ENCODE results near the gene PYGB.
A peak's percentile ranks its signal among the peaks of the same experiment; 100 is the strongest.

PYGB gene

DNA sequence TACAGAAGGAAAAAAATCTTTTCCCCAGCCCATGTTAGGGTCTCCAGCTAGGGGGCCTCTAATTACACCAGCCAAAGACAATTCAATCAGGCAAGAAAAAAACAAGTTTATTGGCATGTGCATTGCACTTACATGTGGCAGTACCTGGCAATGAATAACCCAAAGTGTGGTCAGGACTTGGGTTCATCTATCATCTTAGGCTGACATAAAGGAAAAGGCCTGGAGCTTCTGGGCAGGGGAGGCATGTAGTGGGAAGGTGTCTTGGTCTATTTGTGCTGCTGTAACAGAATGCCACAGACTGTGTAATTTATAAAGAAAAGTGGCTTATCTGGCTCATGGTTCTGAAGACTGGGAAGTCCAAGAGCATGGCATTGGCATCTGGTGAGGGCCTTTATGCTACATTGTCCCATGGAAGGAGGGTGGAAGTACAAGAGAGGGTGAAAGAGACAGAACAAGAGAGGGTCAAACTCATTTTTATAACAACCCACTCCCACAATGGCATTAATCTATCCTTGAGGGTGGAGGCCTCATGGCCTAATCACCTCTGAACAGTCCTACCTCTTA is 4.4 kb upstream of the PYGB start:
- no peak for DNase-seq (ENCODE audit: extremely low read depth, low read depth)
- TF ChIP-seq, protein P1, sequence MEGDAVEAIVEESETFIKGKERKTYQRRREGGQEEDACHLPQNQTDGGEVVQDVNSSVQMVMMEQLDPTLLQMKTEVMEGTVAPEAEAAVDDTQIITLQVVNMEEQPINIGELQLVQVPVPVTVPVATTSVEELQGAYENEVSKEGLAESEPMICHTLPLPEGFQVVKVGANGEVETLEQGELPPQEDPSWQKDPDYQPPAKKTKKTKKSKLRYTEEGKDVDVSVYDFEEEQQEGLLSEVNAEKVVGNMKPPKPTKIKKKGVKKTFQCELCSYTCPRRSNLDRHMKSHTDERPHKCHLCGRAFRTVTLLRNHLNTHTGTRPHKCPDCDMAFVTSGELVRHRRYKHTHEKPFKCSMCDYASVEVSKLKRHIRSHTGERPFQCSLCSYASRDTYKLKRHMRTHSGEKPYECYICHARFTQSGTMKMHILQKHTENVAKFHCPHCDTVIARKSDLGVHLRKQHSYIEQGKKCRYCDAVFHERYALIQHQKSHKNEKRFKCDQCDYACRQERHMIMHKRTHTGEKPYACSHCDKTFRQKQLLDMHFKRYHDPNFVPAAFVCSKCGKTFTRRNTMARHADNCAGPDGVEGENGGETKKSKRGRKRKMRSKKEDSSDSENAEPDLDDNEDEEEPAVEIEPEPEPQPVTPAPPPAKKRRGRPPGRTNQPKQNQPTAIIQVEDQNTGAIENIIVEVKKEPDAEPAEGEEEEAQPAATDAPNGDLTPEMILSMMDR (IDR thresholded peaks at IDR 0.05; ENCODE audit: low read depth, low read length), result no peak

DNA sequence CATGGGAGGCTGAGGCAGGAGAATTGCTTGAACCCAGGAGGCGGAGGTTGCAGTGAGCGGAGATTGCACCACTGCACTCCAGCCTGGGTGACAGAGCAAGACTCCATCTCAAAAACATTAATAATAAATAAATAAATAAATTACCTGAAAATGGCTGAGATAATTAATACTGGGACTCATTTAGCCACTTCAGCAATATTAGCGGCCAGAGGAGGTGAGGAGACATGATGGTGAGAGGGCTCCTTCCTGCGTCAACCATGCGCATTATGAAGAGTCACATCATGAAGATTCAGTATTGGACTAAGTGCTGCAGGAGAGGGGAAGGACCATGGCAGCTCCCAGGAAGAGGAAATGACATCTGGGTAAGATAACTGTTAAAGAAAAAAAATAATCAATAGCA is 2.9 kb upstream of the PYGB start:
- DNase-seq (ENCODE audit: extremely low read depth, low read depth), result no peak
- TF ChIP-seq, protein P1 (IDR thresholded peaks at IDR 0.05; ENCODE audit: low read depth, low read length), result no peak

DNA sequence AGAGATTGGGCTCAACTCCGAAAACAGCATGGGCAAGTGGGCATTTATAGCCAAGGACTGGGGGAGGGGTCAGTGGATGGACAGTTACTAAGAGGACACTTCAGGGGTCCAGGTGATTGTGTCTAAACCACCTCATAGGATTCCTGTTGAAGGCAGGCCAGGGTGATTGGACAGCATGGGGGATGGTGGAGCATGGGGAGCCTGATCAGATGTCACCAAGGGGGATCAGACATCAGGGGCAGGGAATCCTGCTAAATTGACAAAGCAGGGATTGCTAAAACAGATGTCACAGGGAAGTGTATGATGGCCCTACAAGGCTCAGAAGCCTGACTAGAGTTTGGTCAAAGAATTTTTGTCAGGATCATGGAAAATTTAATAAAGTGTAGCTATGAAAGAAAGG is 2.4 kb upstream of the PYGB start:
- DNase-seq (ENCODE audit: extremely low read depth, low read depth), result no peak
- TF ChIP-seq, protein P1 (IDR thresholded peaks at IDR 0.05; ENCODE audit: low read depth, low read length), result no peak

DNA sequence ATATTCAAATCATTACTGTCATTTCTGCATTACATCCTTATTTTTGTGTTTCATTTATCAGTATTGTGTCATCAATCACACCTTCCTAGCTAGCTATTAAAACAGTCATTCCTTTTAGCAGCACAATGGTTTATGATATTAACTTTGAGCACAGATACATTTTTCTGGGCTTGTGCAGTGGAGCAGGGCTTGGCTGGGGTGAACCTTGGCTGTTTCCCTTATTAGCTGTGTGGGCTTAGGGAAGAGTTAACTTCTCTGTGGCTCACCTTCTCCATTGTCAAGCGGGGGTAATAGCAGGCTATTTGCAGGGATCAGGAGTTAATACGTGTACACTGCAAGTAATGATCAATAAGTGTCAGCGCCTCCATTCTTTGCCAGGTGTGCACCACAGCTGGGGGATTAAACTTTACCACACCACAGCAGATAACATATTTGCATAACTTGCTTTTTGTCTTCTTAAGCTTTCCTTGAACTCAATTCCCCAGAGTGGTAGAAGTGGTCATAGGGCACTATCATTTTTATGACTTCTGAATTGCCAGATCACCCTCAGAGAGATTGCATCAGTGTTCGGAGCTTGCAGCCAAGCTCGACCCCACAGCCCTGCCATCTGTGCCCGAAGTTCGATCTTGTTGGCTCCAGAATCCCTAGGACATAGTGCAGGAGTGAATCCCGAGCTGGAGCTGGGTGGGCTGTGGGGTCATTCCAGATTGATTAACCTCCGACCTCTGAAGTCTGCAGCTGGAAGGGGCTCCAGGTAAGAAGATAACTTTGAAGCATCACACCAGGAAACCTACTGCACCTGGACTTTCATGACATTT is 1.5 kb upstream of the PYGB start:
- no peak for DNase-seq (ENCODE audit: extremely low read depth, low read depth)
- TF ChIP-seq, protein P1 (IDR thresholded peaks at IDR 0.05; ENCODE audit: low read depth, low read length), result no peak

DNA sequence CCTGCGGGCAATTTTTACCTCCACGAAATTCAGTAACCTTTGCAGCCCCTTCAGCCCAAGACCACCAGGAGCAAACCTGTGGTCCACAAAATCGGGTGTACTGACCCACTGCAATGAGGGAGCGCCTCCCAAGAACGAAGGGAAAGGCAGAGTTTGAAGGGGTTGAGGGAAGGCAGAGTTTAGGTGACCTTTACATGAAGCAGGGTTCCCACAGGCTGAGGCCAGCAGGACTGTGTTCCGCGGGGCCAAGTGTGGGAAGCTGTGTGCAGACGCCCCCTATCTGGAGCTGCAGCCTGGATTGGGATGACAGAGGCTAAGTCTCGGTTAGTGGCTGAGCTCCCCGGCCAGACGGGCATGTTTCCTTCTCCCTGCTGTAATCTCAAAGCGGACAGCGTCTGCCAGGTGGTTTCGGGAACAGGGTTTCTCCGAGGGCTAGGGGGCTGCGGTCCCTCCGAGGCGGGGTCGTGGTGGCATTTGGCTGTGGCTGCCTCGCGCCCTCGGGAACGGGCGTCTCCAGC is 826 bp upstream of the PYGB start:
- DNase-seq (ENCODE audit: extremely low read depth, low read depth), result no peak
- TF ChIP-seq, protein P1 (IDR thresholded peaks at IDR 0.05; ENCODE audit: low read depth, low read length), result peak; percentile 68

DNA sequence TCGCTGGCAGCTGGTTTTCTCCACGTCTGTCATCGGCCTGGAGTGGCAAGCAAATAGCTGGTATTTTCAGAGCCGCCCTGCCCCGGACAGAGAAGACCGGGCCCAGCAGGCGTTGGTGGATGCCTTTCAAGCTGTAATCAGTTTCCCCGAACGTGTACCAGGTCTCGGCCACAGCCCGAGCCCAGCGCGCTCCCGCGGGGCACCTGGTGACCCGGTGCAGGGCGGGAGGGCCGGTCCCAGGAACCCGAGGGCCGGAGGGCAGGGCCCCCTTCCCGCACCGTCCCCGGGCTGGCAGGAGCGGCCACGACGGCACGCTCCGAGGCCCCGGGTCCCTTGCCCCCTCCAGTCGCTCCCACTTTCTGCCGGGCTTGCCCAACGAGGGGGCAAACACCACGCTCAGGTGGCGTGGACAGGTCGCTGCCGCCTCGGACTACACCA is 348 bp upstream of the PYGB start:
- TF ChIP-seq, protein P1 (IDR thresholded peaks at IDR 0.05; ENCODE audit: low read depth, low read length), result no peak
- no peak for DNase-seq (ENCODE audit: extremely low read depth, low read depth)

DNA sequence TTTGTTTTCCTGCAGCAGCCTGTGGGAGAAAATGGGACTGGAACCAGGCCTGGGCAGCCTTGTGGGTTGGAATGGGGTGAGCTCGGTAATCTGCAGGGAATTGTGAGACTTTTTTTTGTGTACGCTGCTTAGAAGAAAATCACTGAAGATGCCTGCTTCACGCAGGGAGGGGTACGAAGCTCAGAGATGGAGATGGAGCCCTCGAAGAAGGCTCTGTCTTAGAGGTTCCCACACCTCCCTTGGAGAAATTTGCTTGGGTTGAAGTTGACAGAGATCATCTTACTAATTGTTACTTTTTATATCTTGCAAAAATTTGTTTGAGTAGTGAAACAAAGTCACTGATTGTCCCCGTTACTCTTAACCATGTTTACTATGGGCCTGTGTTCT is 894 bp downstream of the PYGB start:
- no peak for DNase-seq (ENCODE audit: extremely low read depth, low read depth)

More for the DNA sequence above, 894 bp downstream of the PYGB start:
- TF ChIP-seq, protein P1 (IDR thresholded peaks at IDR 0.05; ENCODE audit: low read depth, low read length), result no peak

Data from AG09319 (cell line).